Tibial nerve (tissue), 3 donors: Measurements from ENCODE around the gene CDNF.

Experiments used
- CTCF ChIP-seq, 5 experiments: fragments of 200-600 bp in 3 of 5; fragments of 450-650 bp in 2 of 5; sonication (generic) in 3 of 5; IDR thresholded peaks; one replicate each; pipeline ENCODE4 v1.5.1; 2016 to 2019; ENCODE audit warnings: antibody characterized with exemption in 5 of 5, mild to moderate bottlenecking in 3 of 5, moderate library complexity in 2 of 5
- POLR2A ChIP-seq, 2 donors: fragments of 450-650 bp; IDR thresholded peaks; one replicate each; pipeline ENCODE4 v1.6.1; 2017; ENCODE audit warnings: antibody characterized with exemption in 2 of 2, mild to moderate bottlenecking in 2 of 2, moderate library complexity in 2 of 2

DNA sequence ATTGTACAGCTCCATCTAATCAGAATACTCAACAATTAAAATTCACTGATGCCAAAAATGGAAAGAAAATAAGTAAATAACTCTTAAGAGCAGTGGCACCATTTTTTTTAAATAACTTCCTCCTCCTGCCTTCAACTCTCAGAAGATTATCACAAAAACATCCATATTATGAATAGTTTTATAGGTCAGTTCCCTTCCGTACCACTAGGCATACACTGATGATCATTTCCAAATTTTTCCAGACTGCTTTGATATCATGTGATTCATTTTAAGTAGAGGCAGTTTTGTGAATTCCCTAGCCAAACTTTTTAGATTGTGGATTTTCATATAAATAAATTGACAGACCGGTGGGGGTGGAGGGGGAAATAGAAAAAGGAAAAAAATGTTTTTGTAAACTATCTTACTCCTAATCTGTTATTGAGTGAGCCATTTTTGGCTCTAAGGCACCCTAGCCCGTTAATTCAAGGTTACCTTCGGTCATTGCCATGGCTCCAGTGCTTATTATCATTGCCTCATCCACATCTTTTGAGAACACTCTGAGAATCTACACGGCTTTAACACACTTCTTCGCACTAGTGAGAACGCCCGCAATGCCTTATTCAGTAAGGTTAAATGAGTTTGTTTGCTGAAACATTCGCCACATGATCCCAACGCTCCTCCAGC lies 64.2 kb downstream of the CDNF start:
- TF ChIP-seq POLR2A (IDR thresholded peaks at IDR 0.05) = no peak
- TF ChIP-seq CTCF (IDR thresholded peaks at IDR 0.05) = no peak
